ENCODE measurements around the gene ROBO1. TPM values are rescaled to one million over a fixed set of nuclear protein-coding genes. Genes with fewer than 3 reads are reported as not detected.

The ROBO1 gene
- total RNA-seq, 1 donor from 2014 or later, result 0.64 TPM

GRCh38 chr3:79467721-79468120 is 300.1 kb downstream of the ROBO1 start:
- DNase-seq (ENCODE audit: low read depth in 2 of 2), result no peak

DNA sequence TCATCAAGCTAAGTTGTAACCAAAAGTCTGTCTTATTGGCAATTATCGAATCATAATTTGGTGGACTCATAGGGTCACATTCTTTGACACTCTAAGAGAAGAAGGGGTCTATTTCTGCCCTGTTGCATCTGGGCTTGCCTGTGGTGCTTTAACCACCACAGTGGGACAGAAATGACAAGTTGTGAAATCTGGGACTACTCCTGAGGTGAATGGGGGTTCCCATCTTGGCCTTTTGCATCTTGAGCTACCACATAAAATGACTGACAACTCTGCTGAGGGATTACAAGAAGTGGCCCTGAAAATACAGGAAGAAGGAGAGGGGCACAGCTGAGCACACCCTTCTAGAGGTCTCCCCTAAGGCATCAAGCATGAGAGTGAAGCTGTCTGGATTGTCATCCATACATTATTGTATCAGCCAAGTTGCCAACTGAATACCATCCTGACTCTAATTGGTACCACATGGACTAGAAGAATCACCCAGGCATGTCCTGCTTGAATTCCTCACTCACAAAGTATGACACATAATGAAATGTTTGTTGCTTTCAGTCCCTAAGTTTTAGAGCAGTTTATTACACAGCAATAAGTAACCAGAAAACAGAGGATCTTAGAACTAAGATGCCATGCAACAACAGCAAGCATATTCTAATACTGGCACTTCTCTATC is 306.5 kb downstream of the ROBO1 start:
- DNase-seq (ENCODE audit: low read depth in 2 of 2), result no peak

- no peak for DNase-seq (ENCODE audit: low read depth in 2 of 2)
These were observed 314.2 kb downstream of the ROBO1 start for GRCh38 chr3:79453600-79453999.

GRCh38 chr3:79436387-79436786 is 331.4 kb downstream of the ROBO1 start:
- no peak for DNase-seq (ENCODE audit: low read depth in 2 of 2)

DNA sequence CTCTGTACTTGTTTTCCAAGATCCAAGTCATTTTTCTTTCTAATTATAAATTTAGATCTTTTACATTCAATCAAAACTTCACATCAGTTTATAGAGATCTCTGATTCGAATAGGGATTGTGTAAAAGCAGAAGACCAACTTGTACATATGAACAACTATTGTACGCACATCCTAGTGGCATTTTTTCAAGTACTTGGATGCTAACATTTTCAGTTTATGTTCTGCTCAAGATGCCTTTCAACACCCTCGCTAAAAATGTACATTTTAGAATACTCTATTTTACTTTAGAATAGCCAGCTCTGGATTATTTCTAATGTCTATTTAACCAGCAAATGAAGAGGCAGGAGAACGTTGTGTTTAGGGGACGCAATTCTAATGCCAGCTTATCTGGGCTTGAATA is 340.7 kb downstream of the ROBO1 start:
- DNase-seq (ENCODE audit: low read depth in 2 of 2), result no peak

DNA sequence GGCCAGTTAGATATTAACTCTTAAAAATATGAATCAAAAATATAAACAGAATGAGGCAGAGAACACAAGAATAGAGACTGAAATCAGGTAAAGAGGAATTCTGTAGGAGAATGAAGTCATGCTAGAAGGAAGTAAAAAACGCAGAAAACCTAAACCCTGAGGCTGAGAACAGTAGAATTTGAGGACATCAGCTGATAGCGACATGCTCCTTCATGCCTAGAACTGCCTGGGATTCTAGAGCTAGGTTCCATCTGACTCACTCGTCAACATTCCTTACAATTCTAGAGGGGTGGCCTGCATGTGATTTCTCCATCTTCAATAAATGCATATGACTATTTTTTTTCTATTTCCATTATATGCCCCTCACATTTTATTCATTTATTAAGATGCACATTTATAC is 343.0 kb downstream of the ROBO1 start:
- no peak for DNase-seq (ENCODE audit: low read depth in 2 of 2)

DNA sequence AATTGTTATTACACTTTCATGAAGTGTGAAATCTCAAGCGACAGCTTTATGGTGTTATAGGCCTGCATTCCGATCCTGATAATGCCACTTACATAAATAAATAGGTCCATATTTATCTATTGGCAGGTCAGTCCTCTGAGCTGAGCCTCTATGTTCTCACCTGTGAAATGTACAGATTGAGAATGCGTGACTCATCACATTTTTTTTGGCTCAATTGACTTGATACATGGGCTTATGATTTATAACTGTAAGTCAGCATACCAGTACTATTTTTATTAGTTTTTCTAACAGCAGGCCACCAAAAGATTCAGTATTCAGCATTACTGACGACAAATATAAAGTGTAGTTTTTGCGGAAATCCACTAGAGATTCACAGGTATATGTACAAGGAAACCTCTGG is 344.4 kb downstream of the ROBO1 start:
- no peak for DNase-seq (ENCODE audit: low read depth in 2 of 2)

- DNase-seq (ENCODE audit: low read depth in 2 of 2), result no peak
These were observed 346.5 kb downstream of the ROBO1 start for GRCh38 chr3:79421273-79421672.

- no peak for DNase-seq (ENCODE audit: low read depth in 2 of 2)
These were observed 348.8 kb downstream of the ROBO1 start for GRCh38 chr3:79418855-79419621.

GRCh38 chr3:79415356-79415755 is 352.4 kb downstream of the ROBO1 start:
- no peak for DNase-seq (ENCODE audit: low read depth in 2 of 2)

- no peak for DNase-seq (ENCODE audit: low read depth in 2 of 2)
These were observed 353.0 kb downstream of the ROBO1 start for GRCh38 chr3:79414806-79415205.

- no peak for DNase-seq (ENCODE audit: low read depth in 2 of 2)
These were observed 353.8 kb downstream of the ROBO1 start for GRCh38 chr3:79414035-79414434.

DNA sequence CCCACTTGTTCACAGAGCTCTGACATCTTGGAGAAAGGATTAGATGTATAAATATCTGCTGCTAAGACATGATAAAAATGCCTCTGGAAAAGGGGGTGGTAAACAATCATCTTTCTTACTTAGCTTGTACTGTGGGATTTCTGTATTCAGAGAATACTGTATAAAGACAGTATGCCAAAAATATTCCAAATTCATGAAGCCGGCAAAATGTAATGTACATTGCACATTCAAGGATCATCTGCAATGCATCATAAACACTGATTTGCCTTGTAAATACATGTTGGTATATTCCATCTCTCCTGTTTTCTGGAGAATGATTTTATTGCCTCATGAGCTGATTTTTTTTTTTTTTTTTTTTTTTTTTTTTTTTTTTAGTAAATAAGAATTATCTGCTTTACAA is 355.3 kb downstream of the ROBO1 start:
- DNase-seq (ENCODE audit: low read depth in 2 of 2), result no peak

- no peak for DNase-seq (ENCODE audit: low read depth in 2 of 2)
These were observed 357.2 kb downstream of the ROBO1 start for GRCh38 chr3:79410617-79411016.

- DNase-seq (ENCODE audit: low read depth in 2 of 2), result no peak
These were observed 357.7 kb downstream of the ROBO1 start for GRCh38 chr3:79410136-79410535.

GRCh38 chr3:79406175-79406574 is 361.6 kb downstream of the ROBO1 start:
- no peak for DNase-seq (ENCODE audit: low read depth in 2 of 2)

- no peak for DNase-seq (ENCODE audit: low read depth in 2 of 2)
These were observed 362.6 kb downstream of the ROBO1 start for GRCh38 chr3:79405183-79405582.

GRCh38 chr3:79396595-79396994 is 371.2 kb downstream of the ROBO1 start:
- DNase-seq (ENCODE audit: low read depth in 2 of 2), result no peak

DNA sequence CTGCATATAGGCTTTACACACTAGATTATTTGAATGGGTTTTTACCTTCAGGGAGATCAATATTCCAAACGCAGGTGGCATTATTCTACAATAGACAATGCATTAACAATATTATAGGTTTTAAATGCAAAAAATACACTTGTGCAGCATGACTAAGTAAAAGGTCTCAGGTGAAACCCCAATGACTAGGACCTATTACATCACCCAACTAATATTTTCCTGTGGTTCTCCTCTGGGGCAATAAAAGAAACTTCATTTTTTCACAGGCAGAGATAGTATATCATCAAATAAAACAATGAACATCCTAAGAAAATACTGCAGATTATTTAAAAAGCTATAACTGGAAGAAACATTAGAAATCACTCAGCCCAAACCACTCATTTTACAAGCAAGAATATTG is 375.3 kb downstream of the ROBO1 start:
- DNase-seq (ENCODE audit: low read depth in 2 of 2), result no peak

- no peak for DNase-seq (ENCODE audit: low read depth in 2 of 2)
These were observed 377.4 kb downstream of the ROBO1 start for GRCh38 chr3:79390352-79390751.

- DNase-seq (ENCODE audit: low read depth in 2 of 2), result no peak
These were observed 382.6 kb downstream of the ROBO1 start for GRCh38 chr3:79385211-79385610.

- DNase-seq (ENCODE audit: low read depth in 2 of 2), result no peak
These were observed 384.3 kb downstream of the ROBO1 start for GRCh38 chr3:79383402-79384012.

- DNase-seq (ENCODE audit: low read depth in 2 of 2), result no peak
These were observed 387.2 kb downstream of the ROBO1 start for GRCh38 chr3:79380581-79380980.

Data from dermis microvascular lymphatic vessel endothelial cell (primary cell).